Panc1 (cell line): Measurements from ENCODE around the gene KDM3B. TPM values are rescaled to one million over a fixed set of nuclear protein-coding genes. Genes with fewer than 3 reads are reported as not detected.

Experiments used
- ATAC-seq: fragments of 200-7000 bp; cut with Tn5 transposase; 2 replicates; pipeline ENCODE4 v1.9.1; 2020; ENCODE audit warnings: mild to moderate bottlenecking, moderate library complexity
- BruUV-seq: library from RNA; stranded (reverse); fragments of 400-500 nt; replicated peaks from 2 replicates; lab custom pipeline; 2021; lab: Mats Ljungman, UMichigan
- CTCF ChIA-PET: fragments of 300-600 bp; sonication (Branson Sonifier 250); formaldehyde crosslinking; loops from one replicate; lab custom pipeline; 2022; ENCODE audit warnings: antibody characterized with exemption; lab: Charles Lee
- POLR2A ChIA-PET: fragments of 300-600 bp; sonication (Branson Sonifier 250); formaldehyde crosslinking; loops from one replicate; lab custom pipeline; 2022; ENCODE audit warnings: antibody characterized with exemption; lab: Charles Lee
- DNase-seq: peaks from one replicate; pipeline ENCODE4 v3.0.0-alpha.2; 2010; ENCODE audit warnings: low read depth, low spot score
- H3K27ac ChIP-seq: 2 replicates; pipeline ENCODE4 v1.5.1; 2011; ENCODE audit warnings: mild to moderate bottlenecking, low read length, inconsistent platforms
- H3K27me3 ChIP-seq: fragments of 200-500 bp; sonication (Bioruptor generic); 2 replicates; pipeline ENCODE4 v1.6.0; 2014; ENCODE audit warnings: low read length, inconsistent platforms; ENCODE audit not compliant: control insufficient read depth, insufficient read depth
- H3K36me3 ChIP-seq: fragments of 200-500 bp; sonication (Bioruptor generic); 2 replicates; pipeline ENCODE4 v1.5.1; 2014; ENCODE audit warnings: inconsistent platforms, mild to moderate bottlenecking, low read length, moderate library complexity; ENCODE audit not compliant: control insufficient read depth, insufficient read depth
- H3K4me1 ChIP-seq: 2 replicates; pipeline ENCODE4 v1.5.1; 2011; ENCODE audit warnings: inconsistent platforms, mild to moderate bottlenecking, low read length, moderate library complexity; ENCODE audit not compliant: control insufficient read depth, insufficient read depth
- H3K4me3 ChIP-seq, 2 experiments: 2 replicates each; pipeline ENCODE4 v1.5.1; 2011 to 2012; ENCODE audit warnings: low read depth in 2 of 2, low read length in 2 of 2, mild to moderate bottlenecking in 2 of 2, inconsistent platforms in 1 of 2, moderate library complexity in 1 of 2
- H3K9me3 ChIP-seq: fragments of 200-500 bp; sonication (Bioruptor generic); 2 replicates; pipeline ENCODE4 v1.5.1; 2014; ENCODE audit warnings: low read depth, mild to moderate bottlenecking, inconsistent platforms, low read length, moderate library complexity; ENCODE audit not compliant: control insufficient read depth, insufficient read depth
- POLR2AphosphoS5 ChIP-seq: IDR thresholded peaks from 2 replicates; pipeline ENCODE4 v1.6.1; 2012; ENCODE audit warnings: mild to moderate bottlenecking, low read depth, low read length, moderate library complexity
- SIN3A ChIP-seq: IDR thresholded peaks from 2 replicates; pipeline ENCODE4 v1.6.1; 2012; ENCODE audit warnings: low read depth, mild to moderate bottlenecking, low read length, moderate library complexity, borderline replicate concordance; ENCODE audit not compliant: insufficient read depth
- TCF7L2 ChIP-seq: IDR thresholded peaks from 2 replicates; pipeline ENCODE4 v1.6.1; 2011; ENCODE audit warnings: mild to moderate bottlenecking, low read depth, low read length, inconsistent platforms
- in situ Hi-C: cut with HindIII; loops from 2 replicates; pipeline ENCODE4 v1.10.0; 2016; ENCODE audit warnings: low sequenced_read_pairs, low pct_unique_long_range_greater_than_20kb
- intact Hi-C: fragments of 100-400 bp; cut with micrococcal nuclease; formaldehyde crosslinking; loops from one replicate; pipeline ENCODE4 v1.10.0; 2022; ENCODE audit not compliant: unreplicated experiment
- total RNA-seq: library from RNA; stranded (reverse); gene quantifications from one replicate; pipeline ENCODE4 v1.2.1, GENCODE V29; 2021; ENCODE audit not compliant: unreplicated experiment
- TF ChIP-seq, protein P1 (sequence below): fragments of 450-650 bp; IDR thresholded peaks from 2 replicates; pipeline ENCODE4 v1.5.1; 2017; ENCODE audit warnings: mild to moderate bottlenecking
- TF ChIP-seq, protein P2 (sequence below), 2 experiments: IDR thresholded peaks; 2 replicates each; pipeline ENCODE4 v1.6.1; 2011 to 2012; ENCODE audit warnings: low read depth in 2 of 2, control low read depth in 1 of 2, low read length in 1 of 2, mild to moderate bottlenecking in 1 of 2, moderate library complexity in 1 of 2; ENCODE audit not compliant: insufficient read depth in 1 of 2

The KDM3B gene
- total RNA-seq, 1 experiment from 2014 or later = 65.0 TPM

- BruUV-seq = no TSS peak
- no peak for TF ChIP-seq POLR2AphosphoS5
- no peak for TF ChIP-seq TCF7L2
- no peak for TF ChIP-seq SIN3A
- TF ChIP-seq, protein P1, sequence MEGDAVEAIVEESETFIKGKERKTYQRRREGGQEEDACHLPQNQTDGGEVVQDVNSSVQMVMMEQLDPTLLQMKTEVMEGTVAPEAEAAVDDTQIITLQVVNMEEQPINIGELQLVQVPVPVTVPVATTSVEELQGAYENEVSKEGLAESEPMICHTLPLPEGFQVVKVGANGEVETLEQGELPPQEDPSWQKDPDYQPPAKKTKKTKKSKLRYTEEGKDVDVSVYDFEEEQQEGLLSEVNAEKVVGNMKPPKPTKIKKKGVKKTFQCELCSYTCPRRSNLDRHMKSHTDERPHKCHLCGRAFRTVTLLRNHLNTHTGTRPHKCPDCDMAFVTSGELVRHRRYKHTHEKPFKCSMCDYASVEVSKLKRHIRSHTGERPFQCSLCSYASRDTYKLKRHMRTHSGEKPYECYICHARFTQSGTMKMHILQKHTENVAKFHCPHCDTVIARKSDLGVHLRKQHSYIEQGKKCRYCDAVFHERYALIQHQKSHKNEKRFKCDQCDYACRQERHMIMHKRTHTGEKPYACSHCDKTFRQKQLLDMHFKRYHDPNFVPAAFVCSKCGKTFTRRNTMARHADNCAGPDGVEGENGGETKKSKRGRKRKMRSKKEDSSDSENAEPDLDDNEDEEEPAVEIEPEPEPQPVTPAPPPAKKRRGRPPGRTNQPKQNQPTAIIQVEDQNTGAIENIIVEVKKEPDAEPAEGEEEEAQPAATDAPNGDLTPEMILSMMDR = no peak
- TF ChIP-seq, protein P2, sequence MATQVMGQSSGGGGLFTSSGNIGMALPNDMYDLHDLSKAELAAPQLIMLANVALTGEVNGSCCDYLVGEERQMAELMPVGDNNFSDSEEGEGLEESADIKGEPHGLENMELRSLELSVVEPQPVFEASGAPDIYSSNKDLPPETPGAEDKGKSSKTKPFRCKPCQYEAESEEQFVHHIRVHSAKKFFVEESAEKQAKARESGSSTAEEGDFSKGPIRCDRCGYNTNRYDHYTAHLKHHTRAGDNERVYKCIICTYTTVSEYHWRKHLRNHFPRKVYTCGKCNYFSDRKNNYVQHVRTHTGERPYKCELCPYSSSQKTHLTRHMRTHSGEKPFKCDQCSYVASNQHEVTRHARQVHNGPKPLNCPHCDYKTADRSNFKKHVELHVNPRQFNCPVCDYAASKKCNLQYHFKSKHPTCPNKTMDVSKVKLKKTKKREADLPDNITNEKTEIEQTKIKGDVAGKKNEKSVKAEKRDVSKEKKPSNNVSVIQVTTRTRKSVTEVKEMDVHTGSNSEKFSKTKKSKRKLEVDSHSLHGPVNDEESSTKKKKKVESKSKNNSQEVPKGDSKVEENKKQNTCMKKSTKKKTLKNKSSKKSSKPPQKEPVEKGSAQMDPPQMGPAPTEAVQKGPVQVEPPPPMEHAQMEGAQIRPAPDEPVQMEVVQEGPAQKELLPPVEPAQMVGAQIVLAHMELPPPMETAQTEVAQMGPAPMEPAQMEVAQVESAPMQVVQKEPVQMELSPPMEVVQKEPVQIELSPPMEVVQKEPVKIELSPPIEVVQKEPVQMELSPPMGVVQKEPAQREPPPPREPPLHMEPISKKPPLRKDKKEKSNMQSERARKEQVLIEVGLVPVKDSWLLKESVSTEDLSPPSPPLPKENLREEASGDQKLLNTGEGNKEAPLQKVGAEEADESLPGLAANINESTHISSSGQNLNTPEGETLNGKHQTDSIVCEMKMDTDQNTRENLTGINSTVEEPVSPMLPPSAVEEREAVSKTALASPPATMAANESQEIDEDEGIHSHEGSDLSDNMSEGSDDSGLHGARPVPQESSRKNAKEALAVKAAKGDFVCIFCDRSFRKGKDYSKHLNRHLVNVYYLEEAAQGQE (IDR thresholded peaks at IDR 0.05; ENCODE audit: insufficient read depth in 1 of 2, low read depth in 2 of 2, low read length in 1 of 2) = no peak
- POLR2A ChIA-PET = interaction anchor here (0.6 kb wide), 1 partner anchor 66 kb away, joined by 12 read pairs; no protein-coding TSS in a partner anchor
- intact Hi-C loops (loop anchor here (1.0 kb wide), 1 partner anchor 52 kb away; no protein-coding TSS in a partner anchor), in situ Hi-C loops (no loop called here)
- ATAC-seq = no peak
- Histone ChIP-seq H3K9me3 (no peaks in the 10 kb centered on the region), H3K4me3 (no peak overlapping the region), H3K27me3 (no peaks in the 10 kb centered on the region), H3K27ac (no peak overlapping the region), H3K36me3 (no peaks in the 10 kb centered on the region), H3K4me1 (peaks cover 3% of the 10 kb centered on the region; the same call in 1 of the 2 replicates)
- no peak for DNase-seq
- CTCF ChIA-PET = interaction anchor here (0.6 to 3.8 kb wide), 3 partner anchors 16 to 53 kb away, joined by 3 to 51 read pairs (median 8); no protein-coding TSS in a partner anchor
Measured at GRCh38 chr5:138450971-138451370, 98.5 kb downstream of the KDM3B start.

DNA sequence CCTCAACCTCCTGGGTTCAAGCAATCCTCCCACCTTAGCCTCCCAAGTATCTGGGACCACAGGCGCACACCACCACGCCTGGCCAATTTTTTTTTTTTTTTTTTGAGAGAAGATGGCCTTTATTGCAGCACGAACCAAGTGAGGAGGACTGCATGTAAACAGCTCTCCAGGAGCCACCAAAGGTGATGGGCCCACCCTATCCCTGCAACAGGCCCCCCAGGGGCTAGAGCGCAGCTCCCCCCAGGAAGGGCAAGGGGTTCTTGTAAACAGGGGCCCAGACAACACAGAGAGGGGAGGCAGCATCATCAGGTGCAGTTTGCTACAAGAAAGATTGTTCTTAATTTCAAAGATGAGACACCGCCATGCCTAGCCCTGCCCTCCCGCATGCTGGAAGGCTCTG lies 100.2 kb downstream of the KDM3B start:
- in situ Hi-C loops = no loop called here
- Histone ChIP-seq H3K9me3 (no peaks in the 10 kb centered on the region), H3K4me3 (no peak overlapping the region), H3K36me3 (no peaks in the 10 kb centered on the region), H3K4me1 (peaks cover 3% of the 10 kb centered on the region; the same call in 1 of the 2 replicates), H3K27ac (no peak overlapping the region), H3K27me3 (no peaks in the 10 kb centered on the region)
- BruUV-seq = no TSS peak
- intact Hi-C loops = no loop called here
- ATAC-seq (no peak), DNase-seq (no peak)
- POLR2A ChIA-PET = interaction anchor here (0.6 kb wide), 1 partner anchor 847 kb away, joined by 3 read pairs; no protein-coding TSS in a partner anchor
- TF ChIP-seq SIN3A (no peak), TCF7L2 (no peak), POLR2AphosphoS5 (no peak)
- TF ChIP-seq, protein P1 = no peak
- TF ChIP-seq, protein P2 (IDR thresholded peaks at IDR 0.05; ENCODE audit: insufficient read depth in 1 of 2, low read depth in 2 of 2, low read length in 1 of 2) = no peak
- CTCF ChIA-PET = interaction anchor here (0.7 kb wide), 1 partner anchor 51 kb away, joined by 10 read pairs; no protein-coding TSS in a partner anchor
